ENCODE data around the gene KCNIP1. TPM values are rescaled to one million over a fixed set of nuclear protein-coding genes. Genes with fewer than 3 reads are reported as not detected.

KCNIP1 gene
- total RNA-seq, 1 donor from 2014 or later = not detected

DNA sequence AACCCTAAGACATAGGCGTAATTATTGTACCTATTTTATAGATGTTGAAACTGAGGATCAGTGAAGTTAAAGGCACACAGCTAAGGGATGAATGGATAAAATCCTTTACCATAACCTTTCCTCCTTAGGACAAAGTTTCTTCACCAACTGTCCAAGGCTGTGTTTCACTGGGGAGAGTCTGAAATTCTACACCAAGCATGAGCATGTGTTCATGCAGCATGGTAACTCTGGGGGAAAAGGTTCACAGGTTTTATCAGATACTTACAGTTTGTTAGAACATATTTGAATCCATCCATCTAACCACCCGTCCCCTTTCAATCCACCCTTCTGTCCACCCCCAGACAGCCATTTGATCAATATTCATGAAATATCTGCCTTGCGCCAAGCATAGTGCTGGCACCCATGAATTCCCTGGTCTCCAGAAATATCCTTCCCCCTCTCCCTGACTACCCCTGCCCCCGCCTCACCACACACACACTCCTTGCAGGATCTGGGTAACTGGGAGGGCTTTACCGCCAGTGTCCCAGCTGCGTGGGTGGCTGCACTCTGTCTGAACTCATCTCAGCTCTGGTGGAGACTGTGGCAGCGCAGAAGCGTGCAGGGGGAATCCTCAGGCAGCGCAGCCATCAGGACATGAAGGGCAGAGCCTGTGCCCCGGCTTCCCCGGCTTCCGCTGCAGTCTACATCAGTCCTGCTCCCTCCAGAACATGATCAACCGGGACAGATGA lies 6.3 kb upstream of the KCNIP1 start:
- Histone ChIP-seq H3K4me3 (no peak overlapping the region), H3K36me3 (no peaks in the 10 kb centered on the region), H3K4me1 (no peaks in the 10 kb centered on the region), H3K27me3 (no peaks in the 10 kb centered on the region), H3K27ac (no peak overlapping the region), H3K9me3 (no peaks in the 10 kb centered on the region)
- intact Hi-C loops (cut with DNase I) = no loop called here
- no peak for TF ChIP-seq POLR2AphosphoS5 (IDR thresholded peaks at IDR 0.05; ENCODE audit: insufficient read depth in 1 of 2, low read depth in 1 of 2)
- TF ChIP-seq POLR2A (IDR thresholded peaks at IDR 0.05) = no peak
- no peak for TF ChIP-seq CTCF (IDR thresholded peaks at IDR 0.05)
- DNase-seq (ENCODE audit: extremely low spot score in 2 of 2) = no peak

DNA sequence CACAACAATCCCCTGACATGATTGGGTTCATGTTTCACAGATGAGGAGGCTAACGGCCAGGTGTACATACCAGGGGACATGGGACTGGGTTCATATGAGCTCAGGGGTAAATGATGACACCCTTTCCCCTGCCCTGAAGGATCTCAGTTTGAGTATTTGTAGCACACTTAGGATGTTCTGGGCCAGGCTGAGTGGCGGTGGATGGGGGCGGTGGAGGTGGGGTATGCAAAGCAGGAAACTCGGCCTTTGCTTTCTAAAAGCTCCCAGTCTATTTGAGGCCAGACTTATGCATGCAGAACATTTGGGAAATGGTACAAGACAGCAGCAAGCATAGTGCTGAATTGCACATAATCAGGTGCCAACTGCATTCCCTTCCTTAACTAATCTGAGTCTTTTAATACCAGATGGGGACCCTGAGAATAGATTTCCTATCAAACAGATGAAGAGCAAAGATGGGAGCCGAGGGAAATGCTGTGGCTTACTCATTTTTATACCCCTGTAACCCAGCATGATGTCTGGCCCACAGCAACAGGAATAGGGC lies 4.9 kb upstream of the KCNIP1 start:
- Histone ChIP-seq H3K4me3 (no peak overlapping the region), H3K4me1 (no peaks in the 10 kb centered on the region), H3K27me3 (no peaks in the 10 kb centered on the region), H3K9me3 (no peaks in the 10 kb centered on the region), H3K36me3 (no peaks in the 10 kb centered on the region), H3K27ac (no peak overlapping the region)
- no peak for DNase-seq (ENCODE audit: extremely low spot score in 2 of 2)
- intact Hi-C loops (cut with DNase I) = no loop called here
- TF ChIP-seq CTCF (IDR thresholded peaks at IDR 0.05) = no peak
- no peak for TF ChIP-seq POLR2A (IDR thresholded peaks at IDR 0.05)
- TF ChIP-seq POLR2AphosphoS5 (IDR thresholded peaks at IDR 0.05; ENCODE audit: insufficient read depth in 1 of 2, low read depth in 1 of 2) = no peak

DNA sequence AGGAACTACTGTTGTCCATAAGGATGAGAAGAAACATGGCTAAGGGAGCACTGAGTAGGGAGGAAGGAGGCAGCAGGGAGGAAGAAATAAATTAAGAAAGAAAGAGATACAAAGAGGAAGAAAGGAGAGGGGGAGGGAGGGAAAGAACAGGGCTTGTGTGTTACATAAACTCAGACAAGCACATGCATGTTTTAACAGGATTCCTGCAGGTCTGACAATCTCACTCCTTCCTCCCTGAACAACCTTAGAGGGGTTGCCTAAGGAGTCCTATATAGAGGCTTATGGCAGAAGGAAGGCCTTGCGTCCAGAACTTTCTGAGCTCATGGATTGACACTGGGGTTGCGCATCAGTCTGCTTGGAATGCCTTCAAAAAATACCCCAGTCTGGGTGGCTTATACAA lies 4.2 kb upstream of the KCNIP1 start:
- no peaks in the 10 kb centered on the region for H3K9me3 ChIP-seq
- peaks cover 5% of the 10 kb centered on the region for H3K4me1 ChIP-seq
- no peak for DNase-seq (ENCODE audit: extremely low spot score in 2 of 2)
- no peaks in the 10 kb centered on the region for H3K27me3 ChIP-seq
- no peak overlapping the region for H3K4me3 ChIP-seq
- intact Hi-C loops (cut with DNase I) = no loop called here
- no peak for TF ChIP-seq CTCF (IDR thresholded peaks at IDR 0.05)
- no peak for TF ChIP-seq POLR2A (IDR thresholded peaks at IDR 0.05)
- no peak for TF ChIP-seq POLR2AphosphoS5 (IDR thresholded peaks at IDR 0.05; ENCODE audit: insufficient read depth in 1 of 2, low read depth in 1 of 2)
- H3K36me3 ChIP-seq = no peaks in the 10 kb centered on the region
- H3K27ac ChIP-seq = no peak overlapping the region

DNA sequence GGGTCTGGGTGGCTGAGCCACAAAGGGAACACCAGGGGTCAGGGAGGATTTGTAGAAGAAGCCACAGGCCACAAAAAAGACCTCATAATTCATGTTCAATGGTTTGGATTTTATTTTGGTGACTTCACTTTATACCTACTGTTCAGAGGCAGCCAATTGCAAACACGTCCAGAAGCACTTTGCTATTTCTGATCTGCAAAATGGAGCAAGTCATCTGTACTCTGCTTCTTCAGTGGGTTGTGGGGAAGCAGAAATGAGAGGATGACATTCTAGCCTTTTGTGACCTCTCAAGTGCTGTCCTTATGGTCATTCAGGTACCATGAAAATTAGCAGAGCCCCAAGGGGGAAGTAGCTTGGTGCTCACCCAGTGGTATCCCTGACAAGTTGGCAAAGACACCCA lies 2.5 kb upstream of the KCNIP1 start:
- H3K4me3 ChIP-seq = no peak overlapping the region
- H3K4me1 ChIP-seq = peaks cover 5% of the 10 kb centered on the region
- no peaks in the 10 kb centered on the region for H3K27me3 ChIP-seq
- no peak for TF ChIP-seq POLR2A (IDR thresholded peaks at IDR 0.05)
- no peak for TF ChIP-seq POLR2AphosphoS5 (IDR thresholded peaks at IDR 0.05; ENCODE audit: insufficient read depth in 1 of 2, low read depth in 1 of 2)
- no peak for TF ChIP-seq CTCF (IDR thresholded peaks at IDR 0.05)
- no peak overlapping the region for H3K27ac ChIP-seq
- H3K36me3 ChIP-seq = no peaks in the 10 kb centered on the region
- intact Hi-C loops (cut with DNase I) = no loop called here
- DNase-seq (ENCODE audit: extremely low spot score in 2 of 2) = no peak
- no peaks in the 10 kb centered on the region for H3K9me3 ChIP-seq

DNA sequence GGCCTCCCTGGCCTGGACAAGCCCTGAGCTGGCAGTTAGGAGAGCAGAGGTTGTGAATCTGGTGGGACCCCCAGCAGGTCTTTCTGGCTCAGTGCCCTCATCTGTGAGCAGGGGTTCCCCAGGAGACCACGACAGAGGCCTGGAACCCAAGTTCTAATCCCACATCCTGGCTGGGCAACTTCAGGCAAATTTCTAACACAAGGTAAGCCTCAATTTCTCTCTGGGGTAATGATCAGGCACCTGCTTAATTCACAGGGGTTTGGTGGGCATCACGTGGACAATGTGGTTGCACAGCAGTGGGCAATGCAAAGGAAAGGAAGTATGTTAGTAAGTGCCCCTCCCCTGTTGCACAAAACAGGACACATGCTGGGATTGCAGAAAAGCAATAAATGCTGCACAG lies 1.9 kb upstream of the KCNIP1 start:
- no peak for DNase-seq (ENCODE audit: extremely low spot score in 2 of 2)
- Histone ChIP-seq H3K9me3 (no peaks in the 10 kb centered on the region), H3K27ac (no peak overlapping the region), H3K4me3 (no peak overlapping the region), H3K27me3 (no peaks in the 10 kb centered on the region), H3K36me3 (no peaks in the 10 kb centered on the region), H3K4me1 (peaks cover 5% of the 10 kb centered on the region)
- intact Hi-C loops (cut with DNase I) = no loop called here
- TF ChIP-seq POLR2A (IDR thresholded peaks at IDR 0.05) = no peak
- TF ChIP-seq CTCF (IDR thresholded peaks at IDR 0.05) = no peak
- TF ChIP-seq POLR2AphosphoS5 (IDR thresholded peaks at IDR 0.05; ENCODE audit: insufficient read depth in 1 of 2, low read depth in 1 of 2) = no peak
